Upper lobe of left lung (tissue), 6 donors: ENCODE results near the gene MTCL3.

Experiments used
- ATAC-seq, 2 donors: fragments of 200-7000 bp; cut with Tn5 transposase; one replicate each; pipeline ENCODE4 v1.9.1; 2022; ENCODE audit warnings: mild to moderate bottlenecking in 2 of 2, moderate library complexity in 2 of 2; ENCODE audit not compliant: low FRiP score in 2 of 2
- DNase-seq, 2 donors: peaks; one replicate each; pipeline ENCODE4 v3.0.0-alpha.2; 2019 to 2020
- H3K27ac ChIP-seq, 4 donors: fragments of 200-600 bp; sonication (generic); one replicate each; pipeline ENCODE4 v1.5.1; 2016 to 2019
- H3K27me3 ChIP-seq, 4 donors: fragments of 200-600 bp; sonication (generic); one replicate each; pipeline ENCODE4 v1.5.1; 2017 to 2019
- H3K36me3 ChIP-seq, 4 donors: fragments of 200-600 bp; sonication (generic); one replicate each; pipeline ENCODE4 v1.5.1; 2016 to 2019
- H3K4me1 ChIP-seq, 4 donors: fragments of 200-600 bp; sonication (generic); one replicate each; pipeline ENCODE4 v1.5.1; 2018 to 2019
- H3K4me3 ChIP-seq, 4 donors: fragments of 200-600 bp; sonication (generic); one replicate each; pipeline ENCODE4 v1.5.1; 2017 to 2019; ENCODE audit warnings: mild to moderate bottlenecking in 2 of 4, moderate library complexity in 1 of 4
- H3K9me3 ChIP-seq, 4 donors: fragments of 200-600 bp; sonication (generic); one replicate each; pipeline ENCODE4 v1.5.1; 2018 to 2019
- EP300 ChIP-seq, 4 donors: sonication (generic); formaldehyde crosslinking; IDR thresholded peaks; one replicate each; pipeline ENCODE4 v1.5.1; 2017; ENCODE audit warnings: antibody characterized with exemption in 4 of 4, control low read depth in 2 of 4
- POLR2A ChIP-seq, 4 donors: fragments of 450-650 bp; IDR thresholded peaks; one replicate each; pipeline ENCODE4 v1.5.1; 2016 to 2017; ENCODE audit warnings: antibody characterized with exemption in 4 of 4, mild to moderate bottlenecking in 2 of 4
- POLR2AphosphoS5 ChIP-seq, 2 donors: sonication (generic); formaldehyde crosslinking; IDR thresholded peaks; one replicate each; pipeline ENCODE4 v1.5.1; 2017; ENCODE audit warnings: antibody characterized with exemption in 2 of 2
- WGBS, 2 donors: methylation state at CpG; one replicate each; pipeline ENCODE4 v1.1.5; 2017 to 2018; 5-methylcytosine and 5-hydroxymethylcytosine counted together
- TF ChIP-seq, protein P1 (sequence below), 6 experiments: fragments of 450-650 bp in 4 of 6; fragments of 200-600 bp in 2 of 6; sonication (generic) in 2 of 6; IDR thresholded peaks; one replicate each; pipeline ENCODE4 v1.5.1; 2016 to 2019; ENCODE audit warnings: antibody characterized with exemption in 6 of 6
- donor health status: DM: no; HTN: no; CAD: no; lungs with moderate emphysema.
- donor health status: DM: no; HTN: yes; CAD: no; lungs with severe emphysema.

MTCL3 gene

DNA sequence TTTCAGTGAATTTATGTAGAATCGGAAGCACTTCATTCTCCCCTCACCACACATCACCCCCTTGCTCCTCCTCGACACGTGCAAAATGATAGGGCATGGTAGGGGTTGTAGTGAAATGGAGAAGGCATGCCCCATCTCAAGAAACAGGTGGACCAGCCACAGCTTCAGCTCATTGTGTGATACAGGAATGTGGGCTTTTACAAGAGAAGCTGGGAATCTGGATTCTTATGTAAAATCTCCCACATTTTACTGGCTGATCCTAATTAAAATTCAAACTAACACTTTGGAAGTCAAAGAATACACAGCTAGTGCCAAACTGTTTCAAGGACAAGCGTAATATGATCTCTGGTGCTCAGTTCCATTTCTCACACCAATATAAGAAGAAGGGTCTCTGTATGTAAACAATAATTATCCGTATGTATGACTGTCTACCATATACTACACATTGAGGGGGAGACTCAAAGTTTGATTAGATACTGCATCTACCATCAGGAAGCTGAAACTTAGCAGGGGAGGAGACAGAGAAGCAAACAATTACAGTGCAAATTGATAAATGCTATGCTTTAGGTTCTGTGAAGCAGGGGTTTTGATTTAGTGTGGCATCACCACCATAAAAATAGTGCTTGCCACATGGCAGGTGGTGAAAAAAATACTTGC is 35.6 kb downstream of the MTCL3 start:
- ATAC-seq (no peak), DNase-seq (no peak)
- Histone ChIP-seq H3K36me3 (no peaks in the 10 kb centered on the region), H3K4me1 (peaks cover 6 to 14% (median 12%) of the 10 kb centered on the region in 4 donors), H3K27ac (peak overlapping the region in 1 of 4 donors; percentile 8), H3K27me3 (no peaks in the 10 kb centered on the region), H3K4me3 (no peak overlapping the region), H3K9me3 (no peaks in the 10 kb centered on the region)
- 78 to 80% methylated on average over 5 of the region's 5 CpGs for WGBS, 2 donors
- TF ChIP-seq, protein P1, sequence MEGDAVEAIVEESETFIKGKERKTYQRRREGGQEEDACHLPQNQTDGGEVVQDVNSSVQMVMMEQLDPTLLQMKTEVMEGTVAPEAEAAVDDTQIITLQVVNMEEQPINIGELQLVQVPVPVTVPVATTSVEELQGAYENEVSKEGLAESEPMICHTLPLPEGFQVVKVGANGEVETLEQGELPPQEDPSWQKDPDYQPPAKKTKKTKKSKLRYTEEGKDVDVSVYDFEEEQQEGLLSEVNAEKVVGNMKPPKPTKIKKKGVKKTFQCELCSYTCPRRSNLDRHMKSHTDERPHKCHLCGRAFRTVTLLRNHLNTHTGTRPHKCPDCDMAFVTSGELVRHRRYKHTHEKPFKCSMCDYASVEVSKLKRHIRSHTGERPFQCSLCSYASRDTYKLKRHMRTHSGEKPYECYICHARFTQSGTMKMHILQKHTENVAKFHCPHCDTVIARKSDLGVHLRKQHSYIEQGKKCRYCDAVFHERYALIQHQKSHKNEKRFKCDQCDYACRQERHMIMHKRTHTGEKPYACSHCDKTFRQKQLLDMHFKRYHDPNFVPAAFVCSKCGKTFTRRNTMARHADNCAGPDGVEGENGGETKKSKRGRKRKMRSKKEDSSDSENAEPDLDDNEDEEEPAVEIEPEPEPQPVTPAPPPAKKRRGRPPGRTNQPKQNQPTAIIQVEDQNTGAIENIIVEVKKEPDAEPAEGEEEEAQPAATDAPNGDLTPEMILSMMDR (IDR thresholded peaks at IDR 0.05), result no peak
- TF ChIP-seq EP300 (IDR thresholded peaks at IDR 0.05) (no peak), POLR2AphosphoS5 (IDR thresholded peaks at IDR 0.05) (no peak), POLR2A (IDR thresholded peaks at IDR 0.05) (no peak)

DNA sequence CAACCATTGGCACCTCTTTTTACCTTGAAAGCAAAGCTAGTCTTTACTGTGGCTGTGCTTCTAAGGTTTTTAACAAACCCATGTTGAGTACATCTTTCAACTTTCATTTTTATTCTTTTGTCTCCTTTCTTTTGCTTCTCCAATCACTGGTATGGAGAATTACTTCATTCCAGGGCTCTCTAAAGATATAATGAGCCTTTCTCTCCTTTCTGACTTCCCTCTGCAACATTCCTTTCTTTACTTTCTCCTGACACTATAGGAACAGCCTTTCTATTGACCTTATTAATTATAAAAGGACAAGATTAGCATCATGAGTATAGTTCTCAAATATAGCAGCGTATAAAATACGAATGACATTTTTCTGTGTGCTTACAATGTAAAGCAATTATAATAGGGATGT is 36.8 kb downstream of the MTCL3 start:
- Histone ChIP-seq H3K27ac (no peak overlapping the region), H3K27me3 (no peaks in the 10 kb centered on the region), H3K4me1 (peaks cover 6 to 14% (median 12%) of the 10 kb centered on the region in 4 donors), H3K36me3 (no peaks in the 10 kb centered on the region), H3K4me3 (no peak overlapping the region), H3K9me3 (no peaks in the 10 kb centered on the region)
- TF ChIP-seq, protein P1 (IDR thresholded peaks at IDR 0.05), result no peak
- no peak for TF ChIP-seq POLR2A (IDR thresholded peaks at IDR 0.05)
- TF ChIP-seq EP300 (IDR thresholded peaks at IDR 0.05), result no peak
- no peak for TF ChIP-seq POLR2AphosphoS5 (IDR thresholded peaks at IDR 0.05)
- ATAC-seq (no peak), DNase-seq (no peak)
- 98 to 99% methylated on average over 2 of the region's 2 CpGs for WGBS, 2 donors

DNA sequence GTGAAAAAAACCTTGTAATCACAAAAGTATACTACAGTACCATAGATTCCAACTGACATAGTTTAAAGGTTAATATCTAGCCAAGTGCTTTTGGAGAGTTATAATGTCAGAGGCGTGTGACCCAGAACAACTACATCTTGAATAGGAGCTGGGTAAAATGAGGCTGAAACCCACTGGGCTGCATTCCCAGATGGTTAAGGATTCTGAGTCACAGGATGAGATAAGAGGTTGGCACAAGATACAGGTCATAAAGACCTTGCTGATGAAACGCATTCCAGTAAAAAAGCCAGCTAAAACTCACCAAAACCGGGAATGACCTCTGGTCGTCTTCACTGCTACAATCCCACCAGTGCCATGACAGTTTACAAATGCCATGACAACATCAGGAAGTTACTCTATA is 37.5 kb downstream of the MTCL3 start:
- Histone ChIP-seq H3K4me1 (peaks cover 6 to 14% (median 12%) of the 10 kb centered on the region in 4 donors), H3K4me3 (no peak overlapping the region), H3K36me3 (no peaks in the 10 kb centered on the region), H3K27me3 (no peaks in the 10 kb centered on the region), H3K27ac (no peak overlapping the region), H3K9me3 (no peaks in the 10 kb centered on the region)
- whole genome bisulfite sequencing, 2 donors, result 49 to 66% methylated on average over 4 of the region's 4 CpGs
- DNase-seq, result no peak
- TF ChIP-seq EP300 (IDR thresholded peaks at IDR 0.05) (no peak), POLR2A (IDR thresholded peaks at IDR 0.05) (no peak), POLR2AphosphoS5 (IDR thresholded peaks at IDR 0.05) (no peak)
- TF ChIP-seq, protein P1 (IDR thresholded peaks at IDR 0.05), result no peak
- ATAC-seq, result no peak

DNA sequence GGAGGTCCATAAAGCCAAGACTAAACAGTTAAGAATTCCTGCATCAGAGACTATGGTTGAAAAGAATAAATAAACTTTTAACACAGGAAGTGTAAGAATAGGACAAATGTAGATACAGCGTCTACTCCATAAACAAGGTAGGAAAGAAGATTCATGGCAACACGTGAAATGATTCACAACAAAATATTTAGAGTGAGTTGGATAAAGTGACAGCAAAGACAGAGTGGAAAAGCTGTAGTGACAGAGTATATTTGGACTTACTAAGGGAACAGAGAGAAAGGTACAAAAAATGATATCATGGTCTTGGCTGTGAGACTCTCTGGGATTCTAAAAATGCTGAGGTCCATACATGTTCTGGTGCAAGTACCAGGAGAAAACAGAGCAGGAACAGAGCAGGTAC is 38.0 kb downstream of the MTCL3 start:
- DNase-seq, result no peak
- no peaks in the 10 kb centered on the region for H3K36me3 ChIP-seq
- H3K9me3 ChIP-seq, result no peaks in the 10 kb centered on the region
- no peaks in the 10 kb centered on the region for H3K27me3 ChIP-seq
- 57 to 66% methylated on average over 2 of the region's 2 CpGs for WGBS, 2 donors
- TF ChIP-seq POLR2AphosphoS5 (IDR thresholded peaks at IDR 0.05), result no peak
- TF ChIP-seq EP300 (IDR thresholded peaks at IDR 0.05), result no peak
- TF ChIP-seq, protein P1 (IDR thresholded peaks at IDR 0.05), result no peak
- TF ChIP-seq POLR2A (IDR thresholded peaks at IDR 0.05), result no peak
- no peak for ATAC-seq
- no peak overlapping the region for H3K27ac ChIP-seq
- H3K4me1 ChIP-seq, result peaks cover 6 to 14% (median 12%) of the 10 kb centered on the region in 4 donors
- H3K4me3 ChIP-seq, result no peak overlapping the region

DNA sequence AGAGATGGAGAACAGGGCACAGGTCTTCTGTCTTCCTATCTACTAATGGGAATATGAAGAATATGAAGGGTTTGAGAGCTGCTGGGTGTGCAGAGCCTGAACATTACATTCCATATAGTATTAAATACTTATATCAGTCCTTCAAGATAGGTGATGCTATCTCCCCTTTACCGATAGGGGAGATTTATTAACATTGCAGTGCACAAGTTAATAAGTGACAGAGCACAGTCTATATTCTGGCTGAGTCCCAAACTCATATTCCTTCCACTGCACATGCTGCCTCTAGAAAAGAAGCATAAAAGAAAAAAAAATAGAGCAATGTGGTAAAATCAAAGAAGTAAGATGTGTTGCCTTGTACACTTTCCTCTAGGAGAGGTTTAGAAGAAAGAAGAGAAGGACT is 41.5 kb downstream of the MTCL3 start:
- Histone ChIP-seq H3K4me1 (no peaks in the 10 kb centered on the region), H3K27me3 (no peaks in the 10 kb centered on the region), H3K9me3 (no peaks in the 10 kb centered on the region), H3K4me3 (no peak overlapping the region), H3K27ac (no peak overlapping the region), H3K36me3 (peaks cover 0 to 2% (median 0%) of the 10 kb centered on the region in 4 donors)
- 83 to 84% methylated on average over 1 of the region's 1 CpG for WGBS, 2 donors
- ATAC-seq (no peak), DNase-seq (no peak)
- TF ChIP-seq POLR2A (IDR thresholded peaks at IDR 0.05), result no peak
- TF ChIP-seq EP300 (IDR thresholded peaks at IDR 0.05), result no peak
- TF ChIP-seq, protein P1 (IDR thresholded peaks at IDR 0.05), result no peak
- TF ChIP-seq POLR2AphosphoS5 (IDR thresholded peaks at IDR 0.05), result no peak
